GM20000 (cell line): ENCODE data around the gene PABPC1L2A.

Source experiments
- DNase-seq: peaks from one replicate; pipeline ENCODE4 v3.0.0; 2012; ENCODE audit warnings: low spot score
- TF ChIP-seq, protein P1 (sequence below): IDR thresholded peaks from 2 replicates; pipeline ENCODE4 v1.5.1; 2012; ENCODE audit warnings: mild to moderate bottlenecking, control low read depth; ENCODE audit errors: extremely low read depth, missing control alignments

The PABPC1L2A gene

DNA sequence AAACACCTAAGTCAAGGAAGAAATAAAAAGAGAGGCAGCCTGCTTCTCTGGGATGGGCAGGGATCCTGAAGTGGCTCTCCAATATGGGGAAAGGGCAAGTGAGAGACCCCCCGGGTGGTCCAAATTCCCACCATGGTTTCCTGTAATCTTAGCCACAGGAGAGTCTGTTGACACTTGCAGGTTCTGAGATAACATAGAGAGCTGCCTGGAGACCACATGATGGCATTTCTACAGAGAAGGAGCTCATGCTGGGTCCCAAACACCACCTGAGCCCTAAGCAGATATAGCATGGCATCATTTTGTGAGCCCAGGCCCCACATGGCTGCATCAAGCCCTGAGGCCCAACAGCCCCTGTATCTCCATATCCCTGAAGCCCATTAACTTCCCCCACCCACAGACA, 50.4 kb downstream of the PABPC1L2A start:
- TF ChIP-seq, protein P1, sequence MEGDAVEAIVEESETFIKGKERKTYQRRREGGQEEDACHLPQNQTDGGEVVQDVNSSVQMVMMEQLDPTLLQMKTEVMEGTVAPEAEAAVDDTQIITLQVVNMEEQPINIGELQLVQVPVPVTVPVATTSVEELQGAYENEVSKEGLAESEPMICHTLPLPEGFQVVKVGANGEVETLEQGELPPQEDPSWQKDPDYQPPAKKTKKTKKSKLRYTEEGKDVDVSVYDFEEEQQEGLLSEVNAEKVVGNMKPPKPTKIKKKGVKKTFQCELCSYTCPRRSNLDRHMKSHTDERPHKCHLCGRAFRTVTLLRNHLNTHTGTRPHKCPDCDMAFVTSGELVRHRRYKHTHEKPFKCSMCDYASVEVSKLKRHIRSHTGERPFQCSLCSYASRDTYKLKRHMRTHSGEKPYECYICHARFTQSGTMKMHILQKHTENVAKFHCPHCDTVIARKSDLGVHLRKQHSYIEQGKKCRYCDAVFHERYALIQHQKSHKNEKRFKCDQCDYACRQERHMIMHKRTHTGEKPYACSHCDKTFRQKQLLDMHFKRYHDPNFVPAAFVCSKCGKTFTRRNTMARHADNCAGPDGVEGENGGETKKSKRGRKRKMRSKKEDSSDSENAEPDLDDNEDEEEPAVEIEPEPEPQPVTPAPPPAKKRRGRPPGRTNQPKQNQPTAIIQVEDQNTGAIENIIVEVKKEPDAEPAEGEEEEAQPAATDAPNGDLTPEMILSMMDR = no peak
- DNase-seq = no peak
